Measurements from ENCODE around the gene PTPN7.
"Not testable (repeated sequence)": the region's sequence is repeated elsewhere in the genome, so short reads cannot be mapped to it uniquely, and the experiment has no call there.

PTPN7 gene

GRCh38 chr1:202160377-202160940 lies at the start of gene PTPN7:
Gene PTPN7 (minus strand): TSS chr1:202160602. CDS start chr1:202159402, 1,200 bp downstream.
- DNase-seq, result peak; percentile 90

- no peak for DNase-seq
Observed at GRCh38 chr1:202208351-202208857, 48.0 kb upstream of the PTPN7 start.

GRCh38 chr1:202207292-202207691 lies 46.9 kb upstream of the PTPN7 start:
- DNase-seq, result peak; percentile 51

- DNase-seq, result no peak
Observed at GRCh38 chr1:202205523-202206190, 45.3 kb upstream of the PTPN7 start.

GRCh38 chr1:202204065-202204464 lies 43.7 kb upstream of the PTPN7 start:
- no peak for DNase-seq

GRCh38 chr1:202203238-202204039 lies 43.0 kb upstream of the PTPN7 start:
- DNase-seq, result no peak

- DNase-seq, result no peak
Observed at GRCh38 chr1:202202500-202203168, 42.2 kb upstream of the PTPN7 start.

GRCh38 chr1:202201971-202202370 lies 41.6 kb upstream of the PTPN7 start:
- DNase-seq, result no peak

- no peak for DNase-seq
Observed at GRCh38 chr1:202201266-202201665, 40.9 kb upstream of the PTPN7 start.

GRCh38 chr1:202200669-202201068 lies 40.3 kb upstream of the PTPN7 start:
- no peak for DNase-seq

GRCh38 chr1:202200112-202200548 lies 39.7 kb upstream of the PTPN7 start:
- no peak for DNase-seq

- no peak for DNase-seq
Observed at GRCh38 chr1:202199040-202199889, 38.9 kb upstream of the PTPN7 start.

GRCh38 chr1:202198366-202198724 lies 37.9 kb upstream of the PTPN7 start:
- DNase-seq, result no peak

- DNase-seq, result no peak
Observed at GRCh38 chr1:202197653-202198365, 37.4 kb upstream of the PTPN7 start.

- no peak for DNase-seq
Observed at GRCh38 chr1:202194328-202194648, 33.9 kb upstream of the PTPN7 start.

- DNase-seq, result peak; percentile 31
Observed at GRCh38 chr1:202193614-202194327, 33.4 kb upstream of the PTPN7 start, which contains the start of gene LGR6. Gene LGR6 (plus strand): TSS chr1:202193799. CDS start chr1:202193990, 191 bp downstream.

- peak; percentile 69 for DNase-seq
Observed at GRCh38 chr1:202192770-202193613, 32.6 kb upstream of the PTPN7 start.

- not testable (repeated sequence) for DNase-seq
Observed at GRCh38 chr1:202191391-202191790, 31.0 kb upstream of the PTPN7 start.

- peak; percentile 43 for DNase-seq
Observed at GRCh38 chr1:202189918-202190715, 29.7 kb upstream of the PTPN7 start.
